Left ventricle myocardium inferior (tissue), 1 donor: ENCODE results near the gene CYP21A2. TPM values are rescaled to one million over a fixed set of nuclear protein-coding genes. Genes with fewer than 3 reads are reported as not detected.

Experiments used
- DNase-seq: peaks from one replicate; pipeline ENCODE4 v3.0.0-alpha.2; 2020
- H3K27ac ChIP-seq: fragments of 200-600 bp; replicated peaks from 2 replicates; pipeline ENCODE4 v1.8.0; 2021
- H3K27me3 ChIP-seq: fragments of 200-600 bp; 2 replicates; pipeline ENCODE4 v1.8.0; 2021; ENCODE audit warnings: low read depth
- H3K36me3 ChIP-seq: fragments of 200-600 bp; 2 replicates; pipeline ENCODE4 v1.8.0; 2021
- H3K4me1 ChIP-seq: fragments of 200-600 bp; 2 replicates; pipeline ENCODE4 v1.8.0; 2021
- H3K4me3 ChIP-seq: fragments of 200-600 bp; 2 replicates; pipeline ENCODE4 v1.8.0; 2021; ENCODE audit warnings: mild to moderate bottlenecking, moderate library complexity
- H3K9me3 ChIP-seq: fragments of 200-600 bp; replicated peaks from 2 replicates; pipeline ENCODE4 v1.8.0; 2021
- CTCF ChIP-seq: fragments of 200-600 bp; IDR thresholded peaks from 2 replicates; pipeline ENCODE4 v1.8.0; 2021; ENCODE audit warnings: antibody characterized with exemption, mild to moderate bottlenecking, borderline replicate concordance
- intact Hi-C: fragments of 100-400 bp; cut with micrococcal nuclease; formaldehyde crosslinking; loops from one replicate; pipeline ENCODE4 v1.11.0; 2022
- total RNA-seq: library from RNA; stranded (reverse); fragmentation: NEBNext Ultra II Directional; extraction: Animal tissue kit (Norgen Biotek cat#: 25700); gene quantifications from one replicate; pipeline ENCODE4 v1.2.1, GENCODE V29; 2021
- donor health status: DM: no; HTN: yes; CAD: no; lungs with severe emphysema.

Gene CYP21A2
- total RNA-seq, 1 donor from 2014 or later = 0.41 TPM

- Histone ChIP-seq H3K27ac (peak overlapping the region; percentile 36), H3K36me3 (peaks cover 79% of the 10 kb centered on the region), H3K27me3 (no peaks in the 10 kb centered on the region), H3K4me3 (no peak overlapping the region), H3K4me1 (peaks cover 24% of the 10 kb centered on the region), H3K9me3 (no peaks in the 10 kb centered on the region)
- intact Hi-C loops = no loop called here
- no peak for DNase-seq
- no peak for TF ChIP-seq CTCF
Observed at GRCh38 chr6:32073613-32074012, 35.4 kb downstream of the CYP21A2 start.

- no peak for DNase-seq
- peaks cover 78% of the 10 kb centered on the region for H3K36me3 ChIP-seq
Observed at GRCh38 chr6:32074996-32075532, 36.8 kb downstream of the CYP21A2 start.

GRCh38 chr6:32075781-32076180, 37.6 kb downstream of the CYP21A2 start:
- no peaks in the 10 kb centered on the region for H3K27me3 ChIP-seq
- peaks cover 78% of the 10 kb centered on the region for H3K36me3 ChIP-seq
- H3K27ac ChIP-seq = peak overlapping the region; percentile 50
- peaks cover 24% of the 10 kb centered on the region for H3K4me1 ChIP-seq
- no peaks in the 10 kb centered on the region for H3K9me3 ChIP-seq
- DNase-seq = no peak
- no peak overlapping the region for H3K4me3 ChIP-seq
- no peak for TF ChIP-seq CTCF
- intact Hi-C loops = no loop called here

More at GRCh38 chr6:32074996-32075532, 36.8 kb downstream of the CYP21A2 start:
- TF ChIP-seq CTCF = no peak
- intact Hi-C loops = no loop called here
- H3K27ac ChIP-seq = peak overlapping the region; percentile 50
- H3K4me3 ChIP-seq = no peak overlapping the region
- H3K9me3 ChIP-seq = no peaks in the 10 kb centered on the region
- no peaks in the 10 kb centered on the region for H3K27me3 ChIP-seq
- H3K4me1 ChIP-seq = peaks cover 24% of the 10 kb centered on the region

- Histone ChIP-seq H3K9me3 (no peaks in the 10 kb centered on the region), H3K36me3 (peaks cover 80% of the 10 kb centered on the region), H3K4me3 (no peak overlapping the region), H3K27me3 (no peaks in the 10 kb centered on the region), H3K27ac (peak overlapping the region; percentile 50), H3K4me1 (peaks cover 29% of the 10 kb centered on the region)
- intact Hi-C loops = no loop called here
- no peak for TF ChIP-seq CTCF
- DNase-seq = peak; percentile 56
Observed at GRCh38 chr6:32076321-32076809, 38.1 kb downstream of the CYP21A2 start.

- intact Hi-C loops = no loop called here
- H3K27ac ChIP-seq = no peak overlapping the region
- peaks cover 57% of the 10 kb centered on the region for H3K36me3 ChIP-seq
- no peak overlapping the region for H3K4me3 ChIP-seq
- no peaks in the 10 kb centered on the region for H3K9me3 ChIP-seq
- H3K27me3 ChIP-seq = no peaks in the 10 kb centered on the region
- TF ChIP-seq CTCF = no peak
- DNase-seq = no peak
- H3K4me1 ChIP-seq = peaks cover 41% of the 10 kb centered on the region
Observed at GRCh38 chr6:32079566-32080290, 41.5 kb downstream of the CYP21A2 start.
